Measurements from ENCODE around the gene PDE6A. TPM values are rescaled to one million over a fixed set of nuclear protein-coding genes. Genes with fewer than 3 reads are reported as not detected.
A peak's percentile ranks its signal among the peaks of the same experiment; 100 is the strongest.

The PDE6A gene
- total RNA-seq, 2 experiments from 2014 or later, result not detected

GRCh38 chr5:149966946-149967345, 22.4 kb upstream of the PDE6A start:
- no peaks in the 10 kb centered on the region for H3K9me3 ChIP-seq (ENCODE audit: control insufficient read depth in 1 of 2, insufficient read depth in 1 of 2, low read length in 2 of 2)
- CTCF ChIA-PET, result interaction anchor here (2.0 kb wide), 1 partner anchor 24 kb away, joined by 10 read pairs; no protein-coding TSS in a partner anchor
- peaks cover 5% of the 10 kb centered on the region for H3K4me1 ChIP-seq (ENCODE audit: insufficient read depth, low read length)
- Mint-ChIP-seq H3K27me3 (no peaks in the 10 kb centered on the region), H3K4me1 (ENCODE audit: low read depth) (peaks cover 18% of the 10 kb centered on the region), H3K9me3 (no peaks in the 10 kb centered on the region), H3K36me3 (ENCODE audit: low read depth) (peaks cover 20% of the 10 kb centered on the region), H3K27ac (no peak overlapping the region), H3K4me3 (no peak overlapping the region)
- no peak overlapping the region for H3K27ac ChIP-seq (ENCODE audit: low read depth in 1 of 2, low read length in 2 of 2)
- no peak for ATAC-seq (ENCODE audit: poor library complexity)
- no peak for TF ChIP-seq CTCF (IDR thresholded peaks at IDR 0.05)
- POLR2A ChIA-PET, result interaction anchor here (1.1 kb wide), 1 partner anchor 14 kb away, joined by 3 read pairs; no protein-coding TSS in a partner anchor
- H3K36me3 ChIP-seq (ENCODE audit: insufficient read depth, low read length), result no peaks in the 10 kb centered on the region
- DNase-seq, result no peak
- H3K27me3 ChIP-seq (ENCODE audit: control insufficient read depth in 1 of 2, insufficient read depth in 2 of 2, low read length in 2 of 2), result no peaks in the 10 kb centered on the region
- intact Hi-C loops (cut with DNase I, micrococcal nuclease), result no loop called here
- H3K4me3 ChIP-seq (ENCODE audit: low read length), result no peak overlapping the region

- Histone ChIP-seq H3K27me3 (ENCODE audit: control insufficient read depth in 1 of 2, insufficient read depth in 2 of 2, low read length in 2 of 2) (no peaks in the 10 kb centered on the region), H3K4me1 (ENCODE audit: insufficient read depth, low read length) (peaks cover 28% of the 10 kb centered on the region), H3K36me3 (ENCODE audit: insufficient read depth, low read length) (no peaks in the 10 kb centered on the region), H3K9me3 (ENCODE audit: control insufficient read depth in 1 of 2, insufficient read depth in 1 of 2, low read length in 2 of 2) (no peaks in the 10 kb centered on the region), H3K27ac (ENCODE audit: low read depth in 1 of 2, low read length in 2 of 2) (no peak overlapping the region), H3K4me3 (ENCODE audit: low read length) (no peak overlapping the region)
- TF ChIP-seq CTCF (IDR thresholded peaks at IDR 0.05), result no peak
- Mint-ChIP-seq H3K36me3 (ENCODE audit: low read depth) (peaks cover 15% of the 10 kb centered on the region), H3K9me3 (no peaks in the 10 kb centered on the region), H3K27ac (no peak overlapping the region), H3K27me3 (no peaks in the 10 kb centered on the region), H3K4me3 (no peak overlapping the region), H3K4me1 (ENCODE audit: low read depth) (peaks cover 32% of the 10 kb centered on the region)
- CTCF ChIA-PET, result interaction anchor here (2.3 kb wide), 1 partner anchor 27 kb away, joined by 11 read pairs; no protein-coding TSS in a partner anchor
- ATAC-seq (ENCODE audit: poor library complexity), result no peak
- DNase-seq, result no peak
- POLR2A ChIA-PET, result interaction anchor here (1.5 kb wide), 1 partner anchor 36 kb away, joined by 4 read pairs; the partner anchor contains the start of genes HMGXB3 and TIGD6
- intact Hi-C loops (cut with DNase I, micrococcal nuclease), result loop anchor here (5.0 kb wide), 2 partner anchors 39 to 231 kb away; partner anchors contain the start of genes HMGXB3 (in 1 of the 2), PPARGC1B (in 1 of the 2) and TIGD6 (in 1 of the 2)
Measured at GRCh38 chr5:149963729-149964128, 19.1 kb upstream of the PDE6A start.

GRCh38 chr5:149962601-149963300, 18.2 kb upstream of the PDE6A start:
- ChIA-PET CTCF (interaction anchor here (1.5 to 2.3 kb wide), 2 partner anchors 9 to 28 kb away, joined by 8 to 11 read pairs; no protein-coding TSS in a partner anchor), POLR2A (interaction anchor here (1.0 to 1.5 kb wide), 4 partner anchors 16 to 310 kb away, joined by 3 read pairs; partner anchors contain the start of genes HMGXB3 and TIGD6)
- Mint-ChIP-seq H3K27ac (peak overlapping the region; percentile 75), H3K4me3 (peak overlapping the region; percentile 13), H3K4me1 (ENCODE audit: low read depth) (peaks cover 32% of the 10 kb centered on the region), H3K27me3 (no peaks in the 10 kb centered on the region), H3K9me3 (no peaks in the 10 kb centered on the region), H3K36me3 (ENCODE audit: low read depth) (peaks cover 15% of the 10 kb centered on the region)
- ATAC-seq (ENCODE audit: poor library complexity) (no peak), DNase-seq (no peak)
- TF ChIP-seq CTCF (IDR thresholded peaks at IDR 0.05), result no peak
- no peak overlapping the region for H3K27ac ChIP-seq (ENCODE audit: low read depth in 1 of 2, low read length in 2 of 2)
- H3K4me1 ChIP-seq (ENCODE audit: insufficient read depth, low read length), result peaks cover 28% of the 10 kb centered on the region
- H3K4me3 ChIP-seq (ENCODE audit: low read length), result no peak overlapping the region
- H3K9me3 ChIP-seq (ENCODE audit: control insufficient read depth in 1 of 2, insufficient read depth in 1 of 2, low read length in 2 of 2), result no peaks in the 10 kb centered on the region
- intact Hi-C loops (cut with DNase I, micrococcal nuclease), result loop anchor here (5.0 kb wide), 2 partner anchors 40 to 230 kb away; partner anchors contain the start of genes HMGXB3 (in 1 of the 2), PPARGC1B (in 1 of the 2) and TIGD6 (in 1 of the 2)
- H3K27me3 ChIP-seq (ENCODE audit: control insufficient read depth in 1 of 2, insufficient read depth in 2 of 2, low read length in 2 of 2), result no peaks in the 10 kb centered on the region
- H3K36me3 ChIP-seq (ENCODE audit: insufficient read depth, low read length), result no peaks in the 10 kb centered on the region

All from CD4-positive, alpha-beta T cell (primary cell).